Measurements from ENCODE around the gene ISM1. TPM values are rescaled to one million over a fixed set of nuclear protein-coding genes. Genes with fewer than 3 reads are reported as not detected.

The ISM1 gene
- total RNA-seq, 1 experiment from 2014 or later: 0.20 TPM

DNA sequence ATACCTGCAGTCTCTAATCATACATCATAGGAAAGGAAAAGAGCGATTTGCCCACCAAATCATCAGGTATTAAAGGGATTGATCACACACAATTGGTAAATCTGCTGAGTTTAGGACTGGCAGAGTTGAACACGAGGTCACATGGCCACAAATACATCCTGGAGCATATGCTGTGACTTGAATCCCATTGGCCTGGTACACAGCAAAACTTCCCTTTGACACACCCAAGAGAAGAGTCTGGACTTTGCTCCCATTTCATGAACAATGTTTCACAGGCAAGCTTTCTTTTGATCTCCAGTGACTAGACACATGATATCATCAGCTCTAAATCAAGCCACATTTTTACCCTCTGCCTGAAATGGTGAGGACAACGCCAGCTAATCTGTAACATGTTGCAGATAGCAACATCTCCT lies 117.9 kb downstream of the ISM1 start:
- no peaks in the 10 kb centered on the region for H3K9me3 ChIP-seq (ENCODE audit: control insufficient read depth, low read depth, low read length)
- H3K4me3 Mint-ChIP-seq: no peak overlapping the region
- no peaks in the 10 kb centered on the region; a peak in 1 of 5 replicates for H3K9me3 Mint-ChIP-seq
- H3K27ac ChIP-seq (ENCODE audit: insufficient read length, low read depth, low read length): no peak overlapping the region
- H4K20me1 ChIP-seq (ENCODE audit: control insufficient read depth, insufficient read depth, insufficient read length): no peaks in the 10 kb centered on the region
- TF ChIP-seq, protein P1, sequence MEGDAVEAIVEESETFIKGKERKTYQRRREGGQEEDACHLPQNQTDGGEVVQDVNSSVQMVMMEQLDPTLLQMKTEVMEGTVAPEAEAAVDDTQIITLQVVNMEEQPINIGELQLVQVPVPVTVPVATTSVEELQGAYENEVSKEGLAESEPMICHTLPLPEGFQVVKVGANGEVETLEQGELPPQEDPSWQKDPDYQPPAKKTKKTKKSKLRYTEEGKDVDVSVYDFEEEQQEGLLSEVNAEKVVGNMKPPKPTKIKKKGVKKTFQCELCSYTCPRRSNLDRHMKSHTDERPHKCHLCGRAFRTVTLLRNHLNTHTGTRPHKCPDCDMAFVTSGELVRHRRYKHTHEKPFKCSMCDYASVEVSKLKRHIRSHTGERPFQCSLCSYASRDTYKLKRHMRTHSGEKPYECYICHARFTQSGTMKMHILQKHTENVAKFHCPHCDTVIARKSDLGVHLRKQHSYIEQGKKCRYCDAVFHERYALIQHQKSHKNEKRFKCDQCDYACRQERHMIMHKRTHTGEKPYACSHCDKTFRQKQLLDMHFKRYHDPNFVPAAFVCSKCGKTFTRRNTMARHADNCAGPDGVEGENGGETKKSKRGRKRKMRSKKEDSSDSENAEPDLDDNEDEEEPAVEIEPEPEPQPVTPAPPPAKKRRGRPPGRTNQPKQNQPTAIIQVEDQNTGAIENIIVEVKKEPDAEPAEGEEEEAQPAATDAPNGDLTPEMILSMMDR (conservative IDR thresholded peaks at IDR 0.05): no peak
- H3K23me2 ChIP-seq (ENCODE audit: insufficient read length, low read depth, low read length, poor library complexity, severe bottlenecking): no peaks in the 10 kb centered on the region
- no peaks in the 10 kb centered on the region; the same call in 1 of the 2 replicates for H3K27me3 Mint-ChIP-seq (ENCODE audit: low read depth)
- H2AK5ac ChIP-seq (ENCODE audit: insufficient read length, low read length): no peak overlapping the region
- H3K9ac ChIP-seq (ENCODE audit: extremely low read depth, insufficient read length, low read length): no peak overlapping the region
- H3K23ac ChIP-seq (ENCODE audit: insufficient read length, low read depth, low read length): no peak overlapping the region
- H3K18ac ChIP-seq (ENCODE audit: insufficient read length, low read depth, low read length): no peak overlapping the region
- no peak overlapping the region for H3T11ph ChIP-seq (ENCODE audit: low read length)
- H3K14ac ChIP-seq (ENCODE audit: insufficient read depth, low read length): no peak overlapping the region
- H3K4me2 ChIP-seq (ENCODE audit: insufficient read depth, insufficient read length, low read length): no peak overlapping the region
- no peak for DNase-seq
- H3K79me1 ChIP-seq (ENCODE audit: insufficient read depth, low read depth, low read length, poor library complexity, severe bottlenecking): no peaks in the 10 kb centered on the region
- no peak overlapping the region for H4K91ac ChIP-seq (ENCODE audit: insufficient read length, low read depth, low read length)
- H2BK20ac ChIP-seq (ENCODE audit: low read depth, low read length, poor library complexity, severe bottlenecking): no peak overlapping the region
- H3K4ac ChIP-seq (ENCODE audit: low read depth, low read length): no peak overlapping the region
- no peaks in the 10 kb centered on the region for H3K27me3 ChIP-seq (ENCODE audit: insufficient read depth, low read length)
- H3K4me1 Mint-ChIP-seq: peaks cover 3 to 15% of the 10 kb centered on the region in 2 experiments
- no peak overlapping the region for H2BK15ac ChIP-seq (ENCODE audit: low read depth, low read length)
- no peaks in the 10 kb centered on the region; a peak in 2 of 7 replicates for H3K36me3 Mint-ChIP-seq (ENCODE audit: insufficient read depth in 1 of 3, low read depth in 3 of 3)
- H3K79me2 ChIP-seq (ENCODE audit: insufficient read depth, low read length): no peaks in the 10 kb centered on the region
- H2BK120ac ChIP-seq (ENCODE audit: low read depth, low read length, poor library complexity, severe bottlenecking): no peak overlapping the region
- no peak overlapping the region for H2BK5ac ChIP-seq (ENCODE audit: insufficient read length, low read length)
- WGBS (ENCODE audit: extremely low coverage, insufficient read length, low lambda C conversion rate): no CpG with 5 or more reads among the region's 3 CpGs
- H3K27ac Mint-ChIP-seq: no peak overlapping the region
- no peak overlapping the region for H4K8ac ChIP-seq (replicated peaks; ENCODE audit: insufficient read length, low read depth, low read length)
- no peak overlapping the region for H4K5ac ChIP-seq (ENCODE audit: insufficient read length, low read depth, low read length)
- H2AFZ ChIP-seq (ENCODE audit: low read length): no peak overlapping the region
- no peak overlapping the region for H3K56ac ChIP-seq (ENCODE audit: insufficient read length, low read depth, low read length)
- no peak overlapping the region for H2BK12ac ChIP-seq (ENCODE audit: insufficient read length, low read depth, low read length)
- peaks cover 4% of the 10 kb centered on the region; the same call in 1 of the 2 replicates for H3K4me1 ChIP-seq (ENCODE audit: insufficient read depth, low read length)

Data from H9 (cell line).